Non-pigmented ciliary epithelial cell (primary cell): Measurements from ENCODE around the gene EVI5L.
"Not testable (repeated sequence)": the region's sequence is repeated elsewhere in the genome, so short reads cannot be mapped to it uniquely, and the experiment has no call there.

ENCODE experiments used
- DNase-seq: peaks from one replicate; pipeline ENCODE4 v3.0.0-alpha.2; 2010; ENCODE audit warnings: low read depth

The EVI5L gene

DNA sequence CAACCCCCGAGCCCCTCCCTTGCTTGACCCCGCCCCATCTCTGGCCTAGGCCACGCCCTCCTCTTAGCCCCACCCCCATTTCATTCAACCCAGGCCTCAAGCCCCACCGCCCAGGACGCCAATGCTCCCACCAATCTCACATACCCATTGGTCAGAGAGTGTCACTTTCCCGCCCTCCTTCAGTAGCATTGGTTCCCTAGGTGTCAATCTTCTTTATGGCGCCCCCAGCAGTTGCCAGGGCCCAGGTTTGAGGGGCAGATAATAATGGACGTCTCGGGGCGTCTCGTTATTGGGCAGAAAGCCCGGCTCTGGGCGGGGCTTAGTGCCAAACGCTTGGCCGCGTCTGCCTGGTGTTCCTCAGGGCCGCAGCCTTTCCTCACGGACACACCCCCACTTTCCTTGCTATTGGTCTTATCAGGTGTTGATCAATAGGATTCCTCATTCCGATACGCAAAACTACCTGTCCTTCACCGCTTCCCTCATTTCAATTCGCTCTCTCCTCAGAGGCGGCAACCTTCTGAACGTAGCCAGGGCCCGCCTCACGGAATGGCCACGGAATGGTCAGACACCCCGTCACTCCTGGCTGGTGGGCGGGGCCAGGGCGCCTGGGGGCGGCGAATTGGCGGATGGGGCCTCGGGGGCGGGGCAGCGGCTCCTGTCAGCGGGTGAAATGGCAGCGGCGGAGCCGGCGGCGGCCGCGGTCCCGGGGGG is at the start of gene EVI5L:
EVI5L (plus strand) TSS at position 658 of the 711 bp plus-strand sequence. CDS start 16,325 bp downstream, outside the sequence.
- DNase-seq, result peak; percentile 100

GRCh38 chr19:7781157-7781556 is 48.9 kb upstream of the EVI5L start:
- DNase-seq, result no peak

DNA sequence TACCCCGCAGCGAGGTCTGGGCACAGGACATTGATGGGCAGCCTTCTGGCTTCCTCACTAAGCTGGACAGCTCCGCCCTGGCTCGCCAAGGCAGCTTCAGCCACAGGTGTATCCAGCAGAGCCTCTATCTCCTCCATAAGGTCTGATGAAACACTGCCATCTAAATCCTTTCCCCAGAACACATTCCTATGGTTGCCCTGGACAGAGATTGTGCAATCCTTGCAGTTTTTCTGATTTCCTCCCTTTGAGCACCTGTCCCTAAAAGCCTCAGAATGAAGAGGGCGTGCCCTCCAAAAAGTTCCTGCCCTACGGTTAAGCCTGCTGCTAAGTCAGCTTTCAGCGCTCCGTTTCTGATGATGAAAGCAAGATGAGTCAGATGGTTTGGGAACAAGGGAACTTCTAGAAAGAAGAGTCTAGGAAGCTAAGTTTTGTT is 46.0 kb upstream of the EVI5L start:
- DNase-seq, result no peak

DNA sequence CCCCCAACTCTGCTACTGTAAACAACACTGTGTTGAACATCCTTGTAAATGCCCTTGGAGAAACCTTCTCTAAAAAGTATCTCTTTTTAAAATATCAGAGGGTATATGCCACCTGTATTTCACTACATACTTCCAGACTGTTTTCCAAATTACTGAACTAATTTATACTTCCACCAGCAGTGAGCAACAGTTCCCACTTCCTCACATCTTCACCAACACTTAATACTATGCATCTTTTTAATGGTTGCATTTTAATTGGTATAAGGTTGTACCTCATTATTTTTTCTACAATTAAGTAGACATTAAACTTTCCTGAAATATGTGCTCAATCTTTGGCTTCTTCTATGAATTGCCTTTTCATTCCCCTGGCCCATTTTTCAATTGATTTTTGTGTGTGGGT is 45.2 kb upstream of the EVI5L start:
- DNase-seq, result no peak

GRCh38 chr19:7787141-7787540 is 42.9 kb upstream of the EVI5L start:
- no peak for DNase-seq

GRCh38 chr19:7787602-7788177 is 42.3 kb upstream of the EVI5L start:
- no peak for DNase-seq

GRCh38 chr19:7788178-7788932 is 41.7 kb upstream of the EVI5L start:
- DNase-seq, result no peak

DNA sequence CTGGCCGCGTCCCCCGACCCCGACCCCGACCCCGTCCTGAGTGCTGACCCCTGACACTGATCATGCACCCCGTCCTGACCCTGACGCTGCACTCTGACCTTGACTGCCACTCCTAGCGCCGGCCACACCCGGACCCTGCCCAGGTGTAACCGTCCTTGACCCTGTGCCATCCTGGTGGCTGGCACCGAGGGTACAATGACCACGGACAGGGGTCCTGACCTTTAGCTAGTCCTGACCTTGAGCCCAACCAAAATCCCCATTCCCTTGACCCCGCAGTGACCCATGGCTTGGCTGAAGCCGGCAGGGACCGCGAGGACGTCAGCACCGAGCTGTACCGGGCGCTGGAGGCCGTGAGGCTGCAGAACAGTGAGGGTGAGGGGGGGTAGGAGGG is 41.1 kb upstream of the EVI5L start:
- no peak for DNase-seq

DNA sequence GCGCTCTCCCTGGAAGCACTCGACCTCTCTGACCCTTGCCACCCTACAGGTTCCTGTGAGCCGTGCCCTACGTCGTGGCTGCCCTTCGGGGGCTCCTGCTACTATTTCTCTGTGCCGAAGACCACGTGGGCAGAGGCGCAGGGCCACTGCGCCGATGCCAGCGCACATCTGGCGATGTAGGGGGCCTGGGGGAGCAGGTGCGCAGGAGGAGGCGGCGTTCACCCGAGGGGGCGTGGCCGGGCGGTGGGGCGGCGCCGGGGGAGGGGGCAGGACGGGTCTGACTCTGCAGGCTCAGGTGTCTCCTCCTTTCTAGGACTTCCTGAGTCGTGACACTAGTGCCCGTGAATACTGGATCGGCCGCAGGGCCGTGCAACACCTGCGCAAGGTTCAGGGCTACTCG is 40.6 kb upstream of the EVI5L start:
- no peak for DNase-seq

DNA sequence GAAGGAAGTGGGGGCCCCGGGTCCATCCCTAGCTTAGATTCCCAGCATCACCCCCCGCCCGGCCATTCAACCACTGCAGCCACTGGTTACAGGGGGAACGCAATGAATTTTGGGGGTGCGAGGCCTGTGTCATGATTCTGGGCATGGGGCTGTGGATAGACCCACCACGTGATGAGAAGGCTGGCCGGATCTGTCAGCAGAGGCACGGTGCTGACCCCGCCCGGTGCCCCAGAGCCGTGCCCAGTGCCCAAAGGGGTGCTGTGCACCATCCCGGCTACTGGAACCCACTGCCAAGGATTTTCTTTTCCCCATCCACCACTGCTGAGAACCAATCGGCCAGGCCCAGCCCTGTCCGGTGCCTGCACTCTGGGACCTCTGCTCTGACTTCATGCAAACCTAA is 39.6 kb upstream of the EVI5L start:
- DNase-seq, result no peak

DNA sequence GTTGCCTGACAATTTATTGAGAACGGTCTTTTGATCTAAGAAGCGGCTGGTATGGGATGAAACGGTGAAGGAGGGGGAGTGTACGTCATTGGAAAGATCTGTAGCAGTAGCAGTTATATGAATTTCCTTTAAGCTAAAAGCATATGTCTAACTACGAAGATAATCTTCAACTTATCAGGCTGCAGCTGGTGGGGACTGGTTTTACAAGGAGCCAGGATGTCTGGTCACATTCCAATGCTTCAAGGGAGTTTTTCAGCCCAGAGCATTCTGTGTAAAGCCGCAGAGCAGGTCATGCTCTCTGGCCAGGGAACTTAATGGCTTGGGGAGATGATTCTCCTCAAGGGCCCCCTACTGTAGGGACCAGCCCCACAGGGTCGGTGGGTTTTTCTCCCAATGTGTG is 37.7 kb upstream of the EVI5L start:
- DNase-seq, result no peak

DNA sequence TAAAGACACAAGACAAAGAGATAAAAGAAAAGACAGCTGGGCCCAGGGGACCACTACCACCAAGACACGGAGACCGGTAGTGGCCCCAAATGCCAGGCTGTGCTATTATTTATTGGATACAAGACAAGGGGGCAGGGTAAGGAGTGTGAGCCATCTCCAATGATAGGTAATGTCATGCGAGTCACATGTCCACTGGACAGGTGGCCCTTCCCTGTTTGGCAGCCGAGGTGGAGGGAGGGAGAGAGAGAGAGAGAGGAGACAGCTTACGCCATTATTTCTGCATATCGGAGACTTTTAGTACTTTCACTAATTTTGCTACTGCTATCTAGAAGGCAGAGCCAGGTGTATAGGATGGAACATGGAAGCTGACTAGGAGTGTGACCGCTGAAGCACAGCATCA is 37.3 kb upstream of the EVI5L start:
- DNase-seq, result not testable (repeated sequence)

GRCh38 chr19:7793493-7793892 is 36.5 kb upstream of the EVI5L start:
- DNase-seq, result no peak

DNA sequence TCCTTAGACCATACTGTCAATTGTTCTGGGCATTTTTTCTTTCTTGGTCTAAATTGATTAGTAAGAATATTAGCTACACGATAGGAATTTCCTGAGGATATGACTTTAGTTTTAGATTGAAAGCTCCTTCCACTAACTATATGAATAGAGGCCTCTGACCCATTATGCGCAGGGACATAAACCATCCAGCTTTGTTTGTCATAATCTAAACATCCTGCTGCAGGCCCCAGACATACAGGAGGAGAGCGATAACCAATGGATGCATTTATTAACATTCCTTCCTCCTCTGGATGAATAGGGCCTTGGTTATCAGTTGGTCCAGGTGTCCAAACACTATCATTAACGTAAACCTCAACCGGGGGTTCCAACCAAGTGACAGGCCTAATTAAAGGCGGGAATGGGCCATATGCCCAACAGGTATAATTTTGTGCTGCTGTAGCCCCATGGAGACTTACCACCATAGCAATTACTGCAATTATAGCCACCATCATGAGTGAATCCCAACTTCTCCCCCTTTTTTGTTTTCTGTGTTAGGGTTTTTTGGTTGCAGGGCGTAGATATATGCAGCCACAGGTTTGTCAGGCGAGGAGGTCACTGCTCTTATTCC is 34.4 kb upstream of the EVI5L start:
- DNase-seq, result no peak

- DNase-seq, result peak; percentile 36
Measured at GRCh38 chr19:7799640-7800355, 30.2 kb upstream of the EVI5L start.

DNA sequence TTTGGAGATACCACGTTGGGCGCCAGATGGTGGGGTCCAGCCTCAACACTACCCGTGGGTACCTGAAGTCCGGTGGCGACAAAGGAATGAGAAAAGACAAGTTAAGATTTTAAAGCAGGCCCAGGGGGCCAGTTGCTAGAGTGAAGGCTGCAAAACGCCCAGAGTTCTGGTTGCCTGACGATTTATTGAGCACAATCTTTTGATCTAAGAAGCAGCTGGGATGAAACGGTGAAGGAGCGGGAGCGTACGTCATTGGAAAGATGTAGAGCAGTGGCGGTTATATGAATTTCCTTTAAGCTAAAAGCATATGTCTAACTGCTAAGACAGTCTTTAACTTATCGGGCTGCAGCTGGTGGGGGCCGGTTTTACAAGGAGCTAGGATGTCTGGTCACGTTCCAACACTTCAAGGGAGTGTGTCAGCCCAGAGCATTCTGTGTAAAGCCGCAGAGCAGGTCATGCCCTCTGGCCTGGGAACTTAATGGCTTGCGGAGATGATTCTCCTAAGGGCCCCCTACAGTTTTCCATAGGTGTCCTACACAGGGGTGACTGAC is 28.9 kb upstream of the EVI5L start:
- DNase-seq, result no peak

GRCh38 chr19:7806234-7806633 is 23.8 kb upstream of the EVI5L start:
- no peak for DNase-seq

DNA sequence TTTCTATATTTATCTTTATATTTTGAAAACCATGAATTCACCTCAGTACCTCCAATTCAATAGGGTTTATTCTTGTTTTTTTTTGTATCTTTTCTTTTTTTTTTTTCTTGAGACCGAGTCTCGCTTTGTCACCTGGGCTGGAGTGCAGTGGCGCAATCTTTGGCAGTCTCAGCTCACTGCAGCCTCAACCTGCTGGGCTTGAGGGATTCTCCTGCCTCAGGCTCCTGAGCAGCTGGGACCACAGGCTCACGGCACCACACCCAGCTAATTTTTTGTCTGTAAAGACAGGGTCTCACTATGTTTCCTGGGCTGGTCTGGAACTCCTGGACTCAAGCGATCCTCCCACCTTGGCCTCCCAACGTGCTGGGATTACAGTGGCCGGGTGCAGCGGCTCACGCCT is 23.1 kb upstream of the EVI5L start:
- no peak for DNase-seq

DNA sequence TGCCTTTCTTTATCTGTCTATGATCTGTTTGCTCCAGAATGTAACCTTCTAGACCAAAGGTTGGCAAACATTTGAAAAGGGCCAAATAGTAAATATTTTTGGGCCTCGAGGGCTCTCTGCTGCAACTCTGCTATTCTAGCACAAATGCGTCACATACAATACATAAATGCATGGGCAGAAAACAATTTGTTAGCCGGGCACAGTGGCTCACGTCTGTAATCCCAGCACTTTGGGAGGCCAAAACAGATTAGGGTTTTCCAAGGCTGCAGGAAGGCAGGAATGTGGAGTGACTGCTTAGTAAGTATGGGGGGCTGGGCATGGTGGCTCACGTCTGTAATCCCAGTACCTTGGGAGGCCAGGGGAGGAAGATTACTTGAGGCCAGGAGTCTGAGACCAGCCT is 21.9 kb upstream of the EVI5L start:
- DNase-seq, result no peak

DNA sequence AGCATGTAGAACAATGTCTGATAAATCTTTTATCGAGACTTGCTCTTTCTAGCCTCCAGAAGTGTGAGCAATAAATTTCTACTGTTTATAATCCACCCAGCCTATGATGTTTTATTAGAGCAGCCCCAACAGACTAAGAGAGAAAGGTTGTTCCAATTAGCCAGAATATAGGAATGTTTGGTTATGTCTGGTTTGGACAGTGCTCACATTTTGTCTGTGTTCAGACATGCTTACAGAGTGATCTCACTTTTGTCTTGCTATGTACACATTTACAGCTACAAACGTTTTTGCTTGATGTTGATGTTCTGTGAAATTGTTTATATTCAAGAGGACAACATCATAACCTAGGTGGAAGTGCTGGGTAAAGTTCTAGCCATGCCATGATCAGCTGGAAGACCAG is 18.0 kb upstream of the EVI5L start:
- no peak for DNase-seq

GRCh38 chr19:7815325-7815724 is 14.7 kb upstream of the EVI5L start:
- no peak for DNase-seq

GRCh38 chr19:7816040-7816439 is 14.0 kb upstream of the EVI5L start:
- DNase-seq, result not testable (repeated sequence)
